Stimulated activated CD4-positive, alpha-beta T cell treated with anti-CD3 and anti-CD28 coated beads, Interleukin-4, amount 100 ng/mL, for 48 hours (primary cell): ENCODE data around the gene PDE4DIP.
"Not testable (repeated sequence)": the region's sequence is repeated elsewhere in the genome, so short reads cannot be mapped to it uniquely, and the experiment has no call there.

Experiments used
- DNase-seq, 2 donors: peaks; one replicate each; pipeline ENCODE4 v3.0.0-alpha.2; 2020; ENCODE audit warnings: low read depth in 2 of 2

PDE4DIP gene

GRCh38 chr1:148921047-148921446, 76.8 kb downstream of the PDE4DIP start:
- DNase-seq, result not testable (repeated sequence)

GRCh38 chr1:148923798-148924197, 79.6 kb downstream of the PDE4DIP start:
- not testable (repeated sequence) for DNase-seq

GRCh38 chr1:148927645-148928044, 83.4 kb downstream of the PDE4DIP start:
- not testable (repeated sequence) for DNase-seq

- not testable (repeated sequence) for DNase-seq
Measured at GRCh38 chr1:148929253-148929652, 85.0 kb downstream of the PDE4DIP start.

GRCh38 chr1:148935381-148936002, 91.3 kb downstream of the PDE4DIP start:
- not testable (repeated sequence) for DNase-seq

GRCh38 chr1:148942906-148943305, 98.7 kb downstream of the PDE4DIP start:
- DNase-seq, result not testable (repeated sequence)

- DNase-seq, result not testable (repeated sequence)
Measured at GRCh38 chr1:148945130-148945529, 100.9 kb downstream of the PDE4DIP start.

GRCh38 chr1:148948768-148949167, 104.5 kb downstream of the PDE4DIP start:
- DNase-seq, result not testable (repeated sequence)

- peak; percentile 33 to 75 for DNase-seq
Measured at GRCh38 chr1:148951336-148952227, 107.4 kb downstream of the PDE4DIP start.

GRCh38 chr1:148952253-148952937, 108.2 kb downstream of the PDE4DIP start:
- DNase-seq, result peak; percentile 40 to 58

- peak in 1 of 2 donors; percentile 7 for DNase-seq
Measured at GRCh38 chr1:148952938-148953616, 108.8 kb downstream of the PDE4DIP start.

- DNase-seq, result not testable (repeated sequence)
Measured at GRCh38 chr1:148953730-148954129, 109.5 kb downstream of the PDE4DIP start.

- not testable (repeated sequence) for DNase-seq
Measured at GRCh38 chr1:148958343-148958742, 114.1 kb downstream of the PDE4DIP start.

GRCh38 chr1:148960212-148961000, 116.2 kb downstream of the PDE4DIP start:
- DNase-seq, result not testable (repeated sequence)

GRCh38 chr1:148962127-148962857, 118.1 kb downstream of the PDE4DIP start:
- DNase-seq, result not testable (repeated sequence)

GRCh38 chr1:148966084-148966483, 121.9 kb downstream of the PDE4DIP start:
- DNase-seq, result not testable (repeated sequence)

GRCh38 chr1:148967580-148967979, 123.4 kb downstream of the PDE4DIP start:
- DNase-seq, result not testable (repeated sequence)

GRCh38 chr1:148968682-148969081, 124.5 kb downstream of the PDE4DIP start:
- not testable (repeated sequence) for DNase-seq

GRCh38 chr1:148969126-148969525, 124.9 kb downstream of the PDE4DIP start:
- not testable (repeated sequence) for DNase-seq

GRCh38 chr1:148975453-148975852, 131.2 kb downstream of the PDE4DIP start:
- not testable (repeated sequence) for DNase-seq
